GM10266 (cell line): Measurements from ENCODE around the gene BATF3.
"Not testable (repeated sequence)": the region's sequence is repeated elsewhere in the genome, so short reads cannot be mapped to it uniquely, and the experiment has no call there.

Experiments
- DNase-seq: peaks from one replicate; pipeline ENCODE4 v3.0.0; 2012; ENCODE audit errors: extremely low spot score
- TF ChIP-seq, protein P1 (sequence below): IDR thresholded peaks from 2 replicates; pipeline ENCODE4 v1.5.1; 2012; ENCODE audit warnings: mild to moderate bottlenecking, low read depth; ENCODE audit not compliant: control insufficient read depth, insufficient read depth; ENCODE audit errors: missing control alignments

BATF3 gene

DNA sequence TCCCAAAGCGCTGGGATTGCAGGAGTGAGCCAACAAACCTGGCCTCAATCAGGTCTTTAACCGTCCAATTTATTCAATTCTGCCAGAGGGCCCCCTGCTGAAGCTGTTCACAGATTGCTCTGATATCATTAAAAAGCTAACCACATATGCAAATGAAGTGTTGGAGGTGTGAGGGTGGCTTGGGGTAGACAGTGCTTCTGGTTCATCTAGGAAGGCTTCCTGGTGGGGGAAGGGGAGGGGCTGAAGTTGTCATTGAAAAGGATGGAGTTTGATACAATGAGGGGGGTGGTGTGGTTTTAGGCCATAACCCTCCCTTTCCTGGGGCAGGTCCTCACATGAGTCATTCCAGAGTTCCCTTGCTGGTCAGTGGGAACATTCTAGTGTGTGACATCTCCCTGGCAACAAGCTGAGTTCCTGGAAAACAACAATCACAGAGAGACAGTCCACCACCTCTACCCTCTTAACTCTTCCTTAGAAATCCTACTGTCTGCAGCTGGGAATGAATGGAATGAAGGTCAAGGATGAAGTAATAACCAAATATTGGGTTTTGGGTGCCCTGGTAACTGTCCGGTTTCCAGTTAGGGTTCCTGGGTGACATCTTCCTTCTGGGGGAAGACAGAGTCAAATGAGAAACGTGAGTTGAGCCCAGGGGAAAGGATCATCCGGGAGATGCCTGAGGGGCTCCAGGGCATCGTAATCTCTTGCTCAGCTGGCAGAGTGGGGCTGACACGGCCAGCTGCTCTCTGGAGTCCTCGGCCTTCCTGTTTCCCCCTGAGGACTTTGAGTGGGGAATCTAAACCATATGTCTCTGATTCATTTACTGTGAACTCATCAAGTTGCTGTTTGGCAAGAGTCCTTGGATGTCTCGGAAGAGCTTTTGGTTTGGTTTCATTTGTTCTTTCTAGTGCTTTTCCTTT is 32.2 kb downstream of the BATF3 start:
- no peak for DNase-seq
- TF ChIP-seq, protein P1, sequence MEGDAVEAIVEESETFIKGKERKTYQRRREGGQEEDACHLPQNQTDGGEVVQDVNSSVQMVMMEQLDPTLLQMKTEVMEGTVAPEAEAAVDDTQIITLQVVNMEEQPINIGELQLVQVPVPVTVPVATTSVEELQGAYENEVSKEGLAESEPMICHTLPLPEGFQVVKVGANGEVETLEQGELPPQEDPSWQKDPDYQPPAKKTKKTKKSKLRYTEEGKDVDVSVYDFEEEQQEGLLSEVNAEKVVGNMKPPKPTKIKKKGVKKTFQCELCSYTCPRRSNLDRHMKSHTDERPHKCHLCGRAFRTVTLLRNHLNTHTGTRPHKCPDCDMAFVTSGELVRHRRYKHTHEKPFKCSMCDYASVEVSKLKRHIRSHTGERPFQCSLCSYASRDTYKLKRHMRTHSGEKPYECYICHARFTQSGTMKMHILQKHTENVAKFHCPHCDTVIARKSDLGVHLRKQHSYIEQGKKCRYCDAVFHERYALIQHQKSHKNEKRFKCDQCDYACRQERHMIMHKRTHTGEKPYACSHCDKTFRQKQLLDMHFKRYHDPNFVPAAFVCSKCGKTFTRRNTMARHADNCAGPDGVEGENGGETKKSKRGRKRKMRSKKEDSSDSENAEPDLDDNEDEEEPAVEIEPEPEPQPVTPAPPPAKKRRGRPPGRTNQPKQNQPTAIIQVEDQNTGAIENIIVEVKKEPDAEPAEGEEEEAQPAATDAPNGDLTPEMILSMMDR: no peak

DNA sequence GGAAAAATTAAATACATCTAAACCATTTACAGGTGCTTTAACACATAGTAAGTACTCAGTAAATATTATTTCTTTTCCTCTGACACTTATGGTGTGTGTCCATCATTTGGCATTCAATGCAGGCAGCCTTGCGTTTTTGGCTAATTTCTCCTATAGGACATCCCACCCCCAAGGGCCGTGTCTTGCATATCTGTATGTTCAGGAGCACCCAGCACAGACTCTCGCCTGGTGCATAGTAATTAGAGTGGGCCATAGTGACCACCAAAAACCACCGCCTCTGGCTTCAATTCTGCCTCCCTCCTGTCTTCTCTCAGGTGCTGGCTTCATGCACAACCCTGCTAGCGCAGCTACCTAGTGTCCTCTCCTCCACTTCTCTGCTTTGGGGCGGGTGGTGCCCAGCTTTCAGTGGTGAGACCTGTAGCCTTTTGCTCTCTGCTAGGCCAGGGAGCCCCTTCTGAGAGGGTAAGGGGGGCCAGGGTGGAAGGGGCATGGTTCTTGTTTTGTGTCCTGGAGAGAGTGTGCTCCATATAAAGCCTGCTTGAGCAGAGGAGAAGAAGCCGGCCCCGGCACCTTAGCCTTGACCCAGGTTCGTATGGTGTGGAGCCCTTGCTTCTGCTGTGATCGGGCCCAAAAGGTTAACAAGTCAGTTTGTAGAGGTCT is 33.4 kb downstream of the BATF3 start:
- TF ChIP-seq, protein P1: no peak
- DNase-seq: no peak

DNA sequence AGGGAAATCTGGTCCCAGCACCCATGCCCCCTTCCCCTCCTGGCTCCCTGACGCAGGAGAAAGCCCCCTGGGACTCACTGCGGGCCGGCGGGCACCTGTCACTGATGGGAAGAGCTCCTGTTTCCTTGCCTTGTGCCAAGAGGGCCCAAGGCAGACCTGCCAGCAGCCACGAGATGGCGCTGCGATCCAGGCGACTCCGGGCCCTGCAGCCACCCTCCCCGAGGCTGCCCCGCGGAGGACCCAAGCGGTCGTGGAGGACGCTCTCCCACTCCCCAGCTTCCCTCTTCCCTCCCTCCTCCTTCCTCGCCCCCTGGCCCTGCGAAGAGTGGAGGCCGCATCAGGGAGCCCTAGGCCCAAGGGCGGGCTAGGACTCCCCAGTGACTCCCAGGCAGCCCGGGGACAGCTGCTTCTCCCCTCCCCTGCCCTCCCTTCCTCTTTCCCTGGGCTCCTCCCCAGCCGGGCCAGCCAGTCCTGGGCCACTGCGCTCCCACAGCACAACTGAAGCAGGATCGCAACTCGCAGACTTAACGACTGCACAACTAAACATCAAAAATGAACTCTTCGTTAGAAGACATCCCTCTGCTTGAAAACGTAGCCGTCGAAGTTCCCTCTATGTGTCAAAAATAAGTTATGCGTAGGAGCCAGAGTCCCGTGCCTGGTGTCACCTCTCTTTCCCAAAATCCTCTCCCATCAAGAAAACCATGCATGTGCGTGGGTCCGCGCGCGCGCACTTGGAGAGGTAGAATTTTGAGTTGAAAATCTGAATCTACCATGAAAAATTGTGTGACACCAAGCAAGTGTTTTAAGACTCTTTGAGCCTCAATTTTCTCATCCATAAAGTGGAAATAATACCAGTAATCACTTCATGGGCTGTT is 34.2 kb downstream of the BATF3 start:
- DNase-seq: peak; percentile 77
- TF ChIP-seq, protein P1: peak; percentile 98

DNA sequence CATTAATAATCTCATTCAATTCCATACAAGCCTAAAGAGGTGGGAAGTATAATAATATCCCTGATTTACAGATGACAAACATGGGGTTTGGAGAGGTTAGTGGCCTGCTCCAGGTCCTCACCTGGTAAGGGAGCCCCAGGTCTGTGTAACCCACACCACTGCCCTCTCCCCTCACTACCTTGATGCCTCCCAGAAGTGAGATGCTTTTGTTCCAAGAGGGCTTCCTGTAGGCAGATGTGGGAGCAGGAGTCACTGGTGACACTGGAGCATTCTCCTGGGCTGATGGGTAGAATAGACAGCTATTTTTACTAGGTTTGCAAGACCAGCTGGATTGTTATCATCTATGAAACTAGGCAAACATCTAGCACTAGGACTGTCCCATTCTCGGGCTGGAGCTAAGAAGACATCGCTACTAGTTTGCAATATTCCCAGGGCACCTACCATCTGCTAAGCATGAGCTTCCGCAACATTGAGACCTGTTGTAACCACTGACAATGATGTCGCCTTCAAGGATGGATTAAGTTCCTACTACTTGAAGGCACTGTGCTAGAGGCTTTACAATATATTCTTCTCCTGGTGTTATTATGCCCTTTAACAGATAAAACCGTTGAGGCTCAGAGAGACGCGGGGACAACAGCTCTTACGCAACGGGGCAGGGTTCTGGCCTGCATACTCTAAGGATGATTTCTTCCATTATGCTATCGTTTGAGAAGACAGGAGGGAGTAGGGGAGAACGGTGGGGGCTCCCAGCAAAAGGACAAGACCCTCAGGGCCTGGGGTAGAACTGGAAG is 35.0 kb downstream of the BATF3 start:
- TF ChIP-seq, protein P1: peak; percentile 3
- no peak for DNase-seq

DNA sequence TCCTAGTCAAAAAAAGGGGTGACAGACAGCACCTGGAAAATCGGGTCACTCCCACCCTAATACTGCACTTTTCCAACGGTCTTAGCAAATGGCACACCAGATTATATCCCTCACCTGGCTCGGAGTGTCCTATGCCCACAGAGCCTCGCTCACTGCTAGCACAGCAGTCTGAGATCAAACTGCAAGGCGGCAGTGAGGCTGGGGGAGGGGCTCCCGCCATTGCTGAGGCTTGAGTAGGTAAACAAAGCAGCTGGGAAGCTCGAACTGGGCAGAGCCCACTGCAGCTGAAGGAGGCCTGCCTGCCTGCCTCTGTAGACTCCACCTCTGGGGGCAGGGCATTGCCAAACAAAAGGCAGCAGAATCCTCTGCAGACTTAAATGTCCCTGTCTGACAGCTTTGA is 41.4 kb downstream of the BATF3 start:
- not testable (repeated sequence) for DNase-seq

DNA sequence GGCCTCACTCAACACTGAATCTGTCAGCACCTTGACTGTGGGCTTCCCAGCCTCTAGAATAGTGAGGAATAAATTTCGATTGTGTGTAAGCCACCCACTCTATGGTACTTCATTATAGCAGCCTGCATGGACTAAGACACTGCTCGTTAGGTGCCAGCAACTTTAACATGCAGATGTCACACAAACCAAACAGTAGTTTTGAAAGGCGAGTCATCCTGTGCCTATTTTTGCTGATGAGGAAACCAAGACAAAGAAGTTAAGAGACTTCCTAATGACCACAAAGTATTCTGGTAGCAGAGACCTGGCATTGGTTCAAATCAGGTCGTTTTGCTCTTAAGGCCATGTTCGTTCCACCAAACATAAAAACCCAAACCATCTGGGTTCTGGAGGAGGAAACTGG is 42.9 kb downstream of the BATF3 start:
- TF ChIP-seq, protein P1: no peak

More for the DNA sequence above, 42.9 kb downstream of the BATF3 start:
- DNase-seq: no peak
